Activated T-cell treated with anti-CD3 and anti-CD28 coated beads, Interleukin-2, amount 50 U/mL, for 1 hour (primary cell): ENCODE results near the gene TP53BP1.
"Not testable (repeated sequence)": the region's sequence is repeated elsewhere in the genome, so short reads cannot be mapped to it uniquely, and the experiment has no call there.

Experiments
- DNase-seq: peaks from one replicate; pipeline ENCODE4 v3.0.0-alpha.2; 2020

The TP53BP1 gene

GRCh38 chr15:43410572-43411214 lies 82.3 kb downstream of the TP53BP1 start:
- DNase-seq = no peak

- no peak for DNase-seq
Observed at GRCh38 chr15:43408789-43409188, 84.2 kb downstream of the TP53BP1 start.

- no peak for DNase-seq
Observed at GRCh38 chr15:43406808-43407207, 86.1 kb downstream of the TP53BP1 start.

- DNase-seq = no peak
Observed at GRCh38 chr15:43406189-43406588, 86.8 kb downstream of the TP53BP1 start.

GRCh38 chr15:43404130-43404529 lies 88.8 kb downstream of the TP53BP1 start:
- no peak for DNase-seq

GRCh38 chr15:43403616-43404015 lies 89.3 kb downstream of the TP53BP1 start:
- DNase-seq = no peak

- DNase-seq = no peak
Observed at GRCh38 chr15:43402255-43402654, 90.7 kb downstream of the TP53BP1 start.

GRCh38 chr15:43393592-43393991 lies 99.4 kb downstream of the TP53BP1 start:
- not testable (repeated sequence) for DNase-seq

GRCh38 chr15:43390723-43391122 lies 102.2 kb downstream of the TP53BP1 start:
- no peak for DNase-seq

GRCh38 chr15:43383070-43383469 lies 109.9 kb downstream of the TP53BP1 start:
- no peak for DNase-seq

GRCh38 chr15:43382310-43382709 lies 110.6 kb downstream of the TP53BP1 start:
- no peak for DNase-seq

GRCh38 chr15:43378601-43379000 lies 114.4 kb downstream of the TP53BP1 start:
- DNase-seq = no peak

- peak; percentile 23 for DNase-seq
Observed at GRCh38 chr15:43376017-43376705, 116.8 kb downstream of the TP53BP1 start.

- peak; percentile 75 for DNase-seq
Observed at GRCh38 chr15:43370975-43371974, 121.7 kb downstream of the TP53BP1 start, which contains the start of the genes TUBGCP4 and ZSCAN29. TUBGCP4 (plus strand) TSS chr15:43371101; CDS start chr15:43371355, 254 bp downstream. ZSCAN29 (minus strand) TSS chr15:43371043; CDS start chr15:43369913, 1,130 bp downstream.

- no peak for DNase-seq
Observed at GRCh38 chr15:43370310-43370974, 122.5 kb downstream of the TP53BP1 start.

- DNase-seq = no peak
Observed at GRCh38 chr15:43361313-43361903, 131.5 kb downstream of the TP53BP1 start.

- DNase-seq = no peak
Observed at GRCh38 chr15:43360821-43361220, 132.1 kb downstream of the TP53BP1 start.
